Nephron (organoid): ENCODE measurements around the gene CADM3.

ENCODE experiments used
- H3K27ac Mint-ChIP-seq, 3 experiments: 2 replicates each; pipeline ENCODE4 v1.8.0; 2020; ENCODE audit warnings: mixed read lengths in 3 of 3, mild to moderate bottlenecking in 2 of 3, moderate library complexity in 1 of 3
- H3K27me3 Mint-ChIP-seq: 2 replicates; pipeline ENCODE4 v1.8.0; 2021; ENCODE audit warnings: low read depth, mild to moderate bottlenecking, moderate library complexity, mixed read lengths
- H3K36me3 Mint-ChIP-seq: 2 replicates; pipeline ENCODE4 v1.8.0; 2020; ENCODE audit warnings: low read depth, mixed read lengths
- H3K4me1 Mint-ChIP-seq: 2 replicates; pipeline ENCODE4 v1.8.0; 2020; ENCODE audit warnings: mixed read lengths
- H3K4me3 Mint-ChIP-seq, 3 experiments: 2 replicates each; pipeline ENCODE4 v1.8.0; 2020; ENCODE audit warnings: mild to moderate bottlenecking in 3 of 3, mixed read lengths in 3 of 3, moderate library complexity in 2 of 3
- H3K9me3 Mint-ChIP-seq: 2 replicates; pipeline ENCODE4 v1.8.0; 2020; ENCODE audit warnings: mixed read lengths
- CTCF ChIP-seq, 3 experiments: fragments of 200-600 bp; sonication (generic); IDR thresholded peaks; one replicate each; pipeline ENCODE4 v1.5.0; 2021; ENCODE audit warnings: antibody characterized with exemption in 3 of 3; ENCODE audit not compliant: unreplicated experiment in 3 of 3

CADM3 gene

DNA sequence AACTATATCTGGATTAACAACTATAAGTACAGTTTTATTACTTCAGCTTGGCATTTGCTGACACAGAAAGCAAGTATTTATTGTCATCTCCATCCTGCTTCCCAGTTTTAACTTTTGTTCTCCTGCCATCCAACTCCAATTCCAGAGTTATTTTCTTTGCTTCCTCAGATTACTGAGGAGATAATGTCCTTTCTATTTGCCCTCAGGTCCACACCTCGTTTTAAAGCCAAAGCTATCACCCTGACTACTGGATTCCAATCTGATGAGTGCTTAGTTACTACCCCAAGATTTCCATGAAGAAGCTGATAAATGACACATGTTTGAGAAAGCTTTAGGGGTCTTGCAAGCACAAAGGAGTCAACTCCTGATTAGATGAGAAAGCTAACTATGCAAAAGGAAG, 58.5 kb downstream of the CADM3 start:
- Mint-ChIP-seq H3K36me3 (no peaks in the 10 kb centered on the region), H3K27me3 (peaks cover 2% of the 10 kb centered on the region), H3K4me1 (no peaks in the 10 kb centered on the region), H3K4me3 (no peak overlapping the region), H3K27ac (no peak overlapping the region), H3K9me3 (no peaks in the 10 kb centered on the region)
- no peak for TF ChIP-seq CTCF (IDR thresholded peaks at IDR 0.05; ENCODE audit: unreplicated experiment in 3 of 3)

DNA sequence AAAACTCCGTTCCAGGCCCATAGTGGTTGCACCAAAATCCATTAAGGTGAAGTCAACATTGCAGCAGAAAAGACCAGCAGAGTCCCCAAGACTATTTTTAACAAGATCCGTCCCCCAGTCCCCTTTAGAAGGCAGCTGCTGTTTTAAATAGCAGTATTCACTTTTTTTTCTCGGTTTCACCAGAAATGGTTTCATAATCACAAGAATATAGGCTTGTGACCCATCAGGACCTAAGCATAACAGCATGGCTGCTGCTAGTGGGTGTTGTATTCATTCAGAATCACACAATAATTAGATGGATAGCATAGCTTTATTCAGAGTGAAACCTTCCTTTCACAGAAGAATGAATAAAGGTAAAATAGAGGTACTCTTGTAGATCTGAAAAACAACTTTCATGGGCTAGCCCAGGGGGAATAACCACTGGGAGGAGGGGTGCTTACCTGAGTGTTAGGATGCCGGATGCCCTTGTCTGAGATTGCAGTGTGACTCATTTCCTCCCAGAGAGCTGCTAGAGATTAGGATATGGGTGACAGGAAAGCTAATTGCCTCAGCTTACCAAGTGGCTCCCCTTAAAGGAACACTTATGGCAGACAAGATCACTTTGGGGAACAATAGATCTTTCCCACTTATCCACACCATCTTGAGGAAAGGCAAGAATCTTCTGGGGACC, 68.3 kb downstream of the CADM3 start:
- H3K27ac Mint-ChIP-seq, result no peak overlapping the region
- H3K27me3 Mint-ChIP-seq, result peaks cover 3% of the 10 kb centered on the region
- no peak overlapping the region for H3K4me3 Mint-ChIP-seq
- H3K9me3 Mint-ChIP-seq, result no peaks in the 10 kb centered on the region
- no peak for TF ChIP-seq CTCF (IDR thresholded peaks at IDR 0.05; ENCODE audit: unreplicated experiment in 3 of 3)
- H3K4me1 Mint-ChIP-seq, result no peaks in the 10 kb centered on the region
- H3K36me3 Mint-ChIP-seq, result no peaks in the 10 kb centered on the region

DNA sequence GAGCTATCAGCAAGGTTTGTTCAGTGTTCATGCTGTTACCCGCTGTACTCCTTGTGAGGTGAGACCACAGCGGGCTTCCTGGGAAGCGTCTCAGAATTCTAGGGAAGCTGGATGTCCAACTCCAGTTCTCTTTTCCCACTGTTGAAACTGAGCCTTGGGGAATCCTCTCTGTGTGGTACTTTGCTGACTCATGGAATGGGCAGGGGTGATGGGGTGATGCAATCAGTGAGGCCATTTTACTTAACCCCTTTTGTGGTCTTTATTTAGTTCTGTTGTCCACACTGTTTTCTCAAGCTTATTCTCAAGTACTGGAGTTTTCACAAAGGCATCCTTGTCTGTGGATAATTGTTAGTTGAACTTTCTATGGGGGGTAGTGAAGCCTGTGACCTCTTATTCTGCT, 75.9 kb downstream of the CADM3 start:
- Mint-ChIP-seq H3K4me1 (no peaks in the 10 kb centered on the region), H3K4me3 (no peak overlapping the region), H3K36me3 (no peaks in the 10 kb centered on the region), H3K27ac (no peak overlapping the region), H3K9me3 (peaks cover 5% of the 10 kb centered on the region), H3K27me3 (no peaks in the 10 kb centered on the region)
- no peak for TF ChIP-seq CTCF (IDR thresholded peaks at IDR 0.05; ENCODE audit: unreplicated experiment in 3 of 3)

GRCh38 chr1:159248311-159248710, 76.9 kb downstream of the CADM3 start:
- Mint-ChIP-seq H3K9me3 (peaks cover 5% of the 10 kb centered on the region), H3K4me3 (no peak overlapping the region), H3K36me3 (no peaks in the 10 kb centered on the region), H3K27me3 (no peaks in the 10 kb centered on the region), H3K4me1 (no peaks in the 10 kb centered on the region), H3K27ac (no peak overlapping the region)
- no peak for TF ChIP-seq CTCF (IDR thresholded peaks at IDR 0.05; ENCODE audit: unreplicated experiment in 3 of 3)

GRCh38 chr1:159250638-159251216, 79.3 kb downstream of the CADM3 start:
- no peak overlapping the region for H3K4me3 Mint-ChIP-seq
- no peaks in the 10 kb centered on the region for H3K27me3 Mint-ChIP-seq
- H3K36me3 Mint-ChIP-seq, result no peaks in the 10 kb centered on the region
- no peaks in the 10 kb centered on the region for H3K4me1 Mint-ChIP-seq
- peaks cover 5% of the 10 kb centered on the region for H3K9me3 Mint-ChIP-seq
- H3K27ac Mint-ChIP-seq, result no peak overlapping the region
- TF ChIP-seq CTCF (IDR thresholded peaks at IDR 0.05; ENCODE audit: unreplicated experiment in 3 of 3), result no peak
